ENCODE results near the gene DCAF8.

The DCAF8 gene

GRCh38 chr1:160177231-160177630, 85.1 kb downstream of the DCAF8 start:
- Histone ChIP-seq H3K4me3 (ENCODE audit: low read depth in 1 of 2, low read length in 2 of 2) (no peak overlapping the region), H3K27ac (ENCODE audit: low read depth, low read length) (no peak overlapping the region), H3K4me1 (ENCODE audit: insufficient read depth, low read length) (no peaks in the 10 kb centered on the region), H3K27me3 (ENCODE audit: control insufficient read depth in 1 of 2, insufficient read depth in 2 of 2, low read length in 2 of 2) (no peaks in the 10 kb centered on the region), H3K9me3 (ENCODE audit: low read length) (no peaks in the 10 kb centered on the region), H3K36me3 (ENCODE audit: insufficient read depth, low read length) (no peaks in the 10 kb centered on the region), H3K9ac (ENCODE audit: low read length) (no peak overlapping the region)

GRCh38 chr1:160171980-160172379, 90.4 kb downstream of the DCAF8 start:
- Histone ChIP-seq H3K27ac (ENCODE audit: low read depth, low read length) (no peak overlapping the region), H3K36me3 (ENCODE audit: insufficient read depth, low read length) (no peaks in the 10 kb centered on the region), H3K9me3 (ENCODE audit: low read length) (no peaks in the 10 kb centered on the region), H3K4me1 (ENCODE audit: insufficient read depth, low read length) (no peaks in the 10 kb centered on the region), H3K27me3 (ENCODE audit: control insufficient read depth in 1 of 2, insufficient read depth in 2 of 2, low read length in 2 of 2) (no peaks in the 10 kb centered on the region), H3K4me3 (ENCODE audit: low read depth in 1 of 2, low read length in 2 of 2) (no peak overlapping the region), H3K9ac (ENCODE audit: low read length) (no peak overlapping the region)

- Histone ChIP-seq H3K9me3 (ENCODE audit: low read length) (no peaks in the 10 kb centered on the region), H3K4me1 (ENCODE audit: insufficient read depth, low read length) (no peaks in the 10 kb centered on the region), H3K27me3 (ENCODE audit: control insufficient read depth in 1 of 2, insufficient read depth in 2 of 2, low read length in 2 of 2) (no peaks in the 10 kb centered on the region), H3K4me3 (ENCODE audit: low read depth in 1 of 2, low read length in 2 of 2) (no peak overlapping the region), H3K27ac (ENCODE audit: low read depth, low read length) (no peak overlapping the region), H3K9ac (ENCODE audit: low read length) (no peak overlapping the region), H3K36me3 (ENCODE audit: insufficient read depth, low read length) (no peaks in the 10 kb centered on the region)
Observed at GRCh38 chr1:160171354-160171753, 91.0 kb downstream of the DCAF8 start.

- Histone ChIP-seq H3K9ac (ENCODE audit: low read length) (no peak overlapping the region), H3K36me3 (ENCODE audit: insufficient read depth, low read length) (no peaks in the 10 kb centered on the region), H3K4me1 (ENCODE audit: insufficient read depth, low read length) (no peaks in the 10 kb centered on the region), H3K27me3 (ENCODE audit: control insufficient read depth in 1 of 2, insufficient read depth in 2 of 2, low read length in 2 of 2) (no peaks in the 10 kb centered on the region), H3K4me3 (ENCODE audit: low read depth in 1 of 2, low read length in 2 of 2) (no peak overlapping the region), H3K9me3 (ENCODE audit: low read length) (no peaks in the 10 kb centered on the region), H3K27ac (ENCODE audit: low read depth, low read length) (no peak overlapping the region)
Observed at GRCh38 chr1:160169553-160170399, 92.6 kb downstream of the DCAF8 start.

GRCh38 chr1:160168609-160169369, 93.6 kb downstream of the DCAF8 start:
- no peaks in the 10 kb centered on the region for H3K36me3 ChIP-seq (ENCODE audit: insufficient read depth, low read length)
- no peaks in the 10 kb centered on the region for H3K27me3 ChIP-seq (ENCODE audit: control insufficient read depth in 1 of 2, insufficient read depth in 2 of 2, low read length in 2 of 2)
- no peak overlapping the region for H3K9ac ChIP-seq (ENCODE audit: low read length)
- H3K4me3 ChIP-seq (ENCODE audit: low read depth in 1 of 2, low read length in 2 of 2) = no peak overlapping the region
- H3K27ac ChIP-seq (ENCODE audit: low read depth, low read length) = no peak overlapping the region
- H3K4me1 ChIP-seq (ENCODE audit: insufficient read depth, low read length) = no peaks in the 10 kb centered on the region
- no peaks in the 10 kb centered on the region for H3K9me3 ChIP-seq (ENCODE audit: low read length)

- no peak overlapping the region for H3K27ac ChIP-seq (ENCODE audit: low read depth, low read length)
- no peaks in the 10 kb centered on the region for H3K36me3 ChIP-seq (ENCODE audit: insufficient read depth, low read length)
- no peak overlapping the region for H3K4me3 ChIP-seq (ENCODE audit: low read depth in 1 of 2, low read length in 2 of 2)
- H3K9me3 ChIP-seq (ENCODE audit: low read length) = no peaks in the 10 kb centered on the region
- no peaks in the 10 kb centered on the region for H3K4me1 ChIP-seq (ENCODE audit: insufficient read depth, low read length)
- H3K9ac ChIP-seq (ENCODE audit: low read length) = no peak overlapping the region
- H3K27me3 ChIP-seq (ENCODE audit: control insufficient read depth in 1 of 2, insufficient read depth in 2 of 2, low read length in 2 of 2) = no peaks in the 10 kb centered on the region
Observed at GRCh38 chr1:160168016-160168415, 94.3 kb downstream of the DCAF8 start.

- H3K9ac ChIP-seq (ENCODE audit: low read length) = no peak overlapping the region
- no peak overlapping the region for H3K27ac ChIP-seq (ENCODE audit: low read depth, low read length)
- H3K27me3 ChIP-seq (ENCODE audit: control insufficient read depth in 1 of 2, insufficient read depth in 2 of 2, low read length in 2 of 2) = no peaks in the 10 kb centered on the region
- no peaks in the 10 kb centered on the region for H3K36me3 ChIP-seq (ENCODE audit: insufficient read depth, low read length)
- no peaks in the 10 kb centered on the region for H3K4me1 ChIP-seq (ENCODE audit: insufficient read depth, low read length)
- H3K9me3 ChIP-seq (ENCODE audit: low read length) = no peaks in the 10 kb centered on the region
- no peak overlapping the region for H3K4me3 ChIP-seq (ENCODE audit: low read depth in 1 of 2, low read length in 2 of 2)
Observed at GRCh38 chr1:160167580-160167979, 94.8 kb downstream of the DCAF8 start.

- no peak overlapping the region for H3K9ac ChIP-seq (ENCODE audit: low read length)
- H3K4me3 ChIP-seq (ENCODE audit: low read depth in 1 of 2, low read length in 2 of 2) = no peak overlapping the region
- no peaks in the 10 kb centered on the region for H3K4me1 ChIP-seq (ENCODE audit: insufficient read depth, low read length)
- H3K27ac ChIP-seq (ENCODE audit: low read depth, low read length) = no peak overlapping the region
- no peaks in the 10 kb centered on the region for H3K27me3 ChIP-seq (ENCODE audit: control insufficient read depth in 1 of 2, insufficient read depth in 2 of 2, low read length in 2 of 2)
- no peaks in the 10 kb centered on the region for H3K9me3 ChIP-seq (ENCODE audit: low read length)
- H3K36me3 ChIP-seq (ENCODE audit: insufficient read depth, low read length) = no peaks in the 10 kb centered on the region
Observed at GRCh38 chr1:160167056-160167455, 95.3 kb downstream of the DCAF8 start.

GRCh38 chr1:160166166-160166868, 96.0 kb downstream of the DCAF8 start:
- no peak overlapping the region for H3K4me3 ChIP-seq (ENCODE audit: low read depth in 1 of 2, low read length in 2 of 2)
- H3K4me1 ChIP-seq (ENCODE audit: insufficient read depth, low read length) = no peaks in the 10 kb centered on the region
- H3K27me3 ChIP-seq (ENCODE audit: control insufficient read depth in 1 of 2, insufficient read depth in 2 of 2, low read length in 2 of 2) = no peaks in the 10 kb centered on the region
- no peak overlapping the region for H3K9ac ChIP-seq (ENCODE audit: low read length)
- no peaks in the 10 kb centered on the region for H3K9me3 ChIP-seq (ENCODE audit: low read length)
- no peaks in the 10 kb centered on the region for H3K36me3 ChIP-seq (ENCODE audit: insufficient read depth, low read length)
- H3K27ac ChIP-seq (ENCODE audit: low read depth, low read length) = no peak overlapping the region

All from muscle layer of colon (tissue), 2 donors.